Nephron progenitor cell (in vitro differentiated cells): ENCODE results near the gene TNFRSF6B.
"Not testable (repeated sequence)": the region's sequence is repeated elsewhere in the genome, so short reads cannot be mapped to it uniquely, and the experiment has no call there.

Experiments
- DNase-seq: peaks from one replicate; pipeline ENCODE4 v3.0.0; 2021
- H3K27ac Mint-ChIP-seq: 2 replicates; pipeline ENCODE4 v1.8.0; 2021; ENCODE audit warnings: mild to moderate bottlenecking, moderate library complexity, mixed read lengths
- H3K27me3 Mint-ChIP-seq: 2 replicates; pipeline ENCODE4 v1.8.0; 2021; ENCODE audit warnings: mild to moderate bottlenecking, low read depth, mixed read lengths; ENCODE audit not compliant: poor library complexity
- H3K36me3 Mint-ChIP-seq: 2 replicates; pipeline ENCODE4 v1.8.0; 2021; ENCODE audit warnings: low read depth, mixed read lengths
- H3K4me1 Mint-ChIP-seq: 2 replicates; pipeline ENCODE4 v1.8.0; 2021; ENCODE audit warnings: mixed read lengths
- H3K4me3 Mint-ChIP-seq: 2 replicates; pipeline ENCODE4 v1.8.0; 2021; ENCODE audit warnings: mild to moderate bottlenecking, moderate library complexity, mixed read lengths
- H3K9me3 Mint-ChIP-seq: 2 replicates; pipeline ENCODE4 v1.8.0; 2021; ENCODE audit warnings: mild to moderate bottlenecking, moderate library complexity, mixed read lengths
- TF ChIP-seq, protein P1 (sequence below): fragments of 200-600 bp; sonication (generic); IDR thresholded peaks from 2 replicates; pipeline ENCODE4 v1.5.0; 2021; ENCODE audit warnings: antibody characterized with exemption

The TNFRSF6B gene

DNA sequence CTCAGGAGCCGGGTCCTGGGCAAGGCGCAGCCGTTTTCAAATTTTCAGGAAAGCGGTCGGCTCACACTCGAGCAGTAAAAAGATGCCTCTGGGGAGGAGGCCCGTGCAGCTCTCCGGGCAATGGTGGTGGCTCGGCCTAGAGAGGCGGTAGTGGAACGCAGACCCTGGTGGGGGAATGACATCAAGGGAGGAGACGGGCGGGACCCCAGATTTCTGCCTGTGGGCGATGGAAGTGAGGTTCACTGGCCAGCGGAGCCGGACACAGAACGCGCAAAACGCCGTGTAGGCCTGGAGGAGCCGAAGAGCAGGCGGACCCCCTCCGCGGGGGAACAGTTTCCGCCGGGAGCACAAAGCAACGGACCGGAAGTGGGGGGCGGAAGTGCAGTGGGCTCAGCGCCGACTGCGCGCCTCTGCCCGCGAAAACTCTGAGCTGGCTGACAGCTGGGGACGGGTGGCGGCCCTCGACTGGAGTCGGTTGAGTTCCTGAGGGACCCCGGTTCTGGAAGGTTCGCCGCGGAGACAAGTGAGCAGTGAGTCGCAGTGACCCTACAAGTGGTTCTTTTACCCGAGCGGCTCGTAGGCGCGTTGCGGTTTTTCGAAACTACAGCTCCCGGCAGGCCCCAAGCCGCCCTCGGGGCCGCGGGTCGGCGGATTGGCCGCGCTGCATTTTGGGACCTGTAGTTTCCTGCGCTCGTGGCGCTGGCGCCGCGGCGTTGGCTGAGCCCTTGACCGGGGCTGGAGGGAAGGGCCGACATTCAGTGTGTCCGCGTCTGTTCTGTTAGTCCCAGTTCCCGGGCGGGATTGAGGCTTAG, 38.3 kb upstream of the TNFRSF6B start, which contains the start of gene RTEL1:
RTEL1 (plus strand) TSS at position 376 of the 812 bp plus-strand sequence. CDS start 1,091 bp downstream, outside the sequence.
- Mint-ChIP-seq H3K27me3 (peaks cover 3% of the 10 kb centered on the region), H3K4me3 (peak within 1 kb of the TSS; percentile 97), H3K27ac (peak within 1 kb of the TSS; percentile 92), H3K36me3 (peaks cover 10% of the 10 kb centered on the region), H3K9me3 (no peaks in the 10 kb centered on the region), H3K4me1 (peaks cover 39% of the 10 kb centered on the region)
- peak; percentile 92 for DNase-seq
- TF ChIP-seq, protein P1, sequence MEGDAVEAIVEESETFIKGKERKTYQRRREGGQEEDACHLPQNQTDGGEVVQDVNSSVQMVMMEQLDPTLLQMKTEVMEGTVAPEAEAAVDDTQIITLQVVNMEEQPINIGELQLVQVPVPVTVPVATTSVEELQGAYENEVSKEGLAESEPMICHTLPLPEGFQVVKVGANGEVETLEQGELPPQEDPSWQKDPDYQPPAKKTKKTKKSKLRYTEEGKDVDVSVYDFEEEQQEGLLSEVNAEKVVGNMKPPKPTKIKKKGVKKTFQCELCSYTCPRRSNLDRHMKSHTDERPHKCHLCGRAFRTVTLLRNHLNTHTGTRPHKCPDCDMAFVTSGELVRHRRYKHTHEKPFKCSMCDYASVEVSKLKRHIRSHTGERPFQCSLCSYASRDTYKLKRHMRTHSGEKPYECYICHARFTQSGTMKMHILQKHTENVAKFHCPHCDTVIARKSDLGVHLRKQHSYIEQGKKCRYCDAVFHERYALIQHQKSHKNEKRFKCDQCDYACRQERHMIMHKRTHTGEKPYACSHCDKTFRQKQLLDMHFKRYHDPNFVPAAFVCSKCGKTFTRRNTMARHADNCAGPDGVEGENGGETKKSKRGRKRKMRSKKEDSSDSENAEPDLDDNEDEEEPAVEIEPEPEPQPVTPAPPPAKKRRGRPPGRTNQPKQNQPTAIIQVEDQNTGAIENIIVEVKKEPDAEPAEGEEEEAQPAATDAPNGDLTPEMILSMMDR, result no peak

DNA sequence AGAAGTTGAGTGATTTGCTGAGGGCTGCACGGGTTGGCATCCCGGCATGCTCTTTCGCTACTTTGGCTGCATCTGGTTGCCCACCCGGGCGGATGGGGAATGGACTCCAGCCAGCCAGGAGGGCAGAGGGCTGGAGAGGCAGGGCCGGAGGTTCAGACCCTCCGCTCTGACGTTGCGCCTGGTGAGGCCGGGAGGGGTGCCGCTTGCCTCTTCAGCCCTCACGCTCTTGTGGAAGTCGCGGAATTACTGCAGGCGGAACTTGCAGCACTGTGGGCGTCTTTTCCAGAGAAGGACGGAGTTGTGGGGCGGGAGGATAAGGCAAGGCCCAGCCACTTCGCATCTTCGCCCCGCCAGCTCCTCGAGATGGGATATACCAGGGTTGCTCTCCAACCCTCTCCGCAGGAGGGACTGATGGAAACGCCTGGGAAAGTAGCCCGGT, 37.7 kb upstream of the TNFRSF6B start:
- H3K4me1 Mint-ChIP-seq, result peaks cover 38% of the 10 kb centered on the region
- peaks cover 3% of the 10 kb centered on the region for H3K27me3 Mint-ChIP-seq
- peak overlapping the region; percentile 92 for H3K27ac Mint-ChIP-seq
- H3K4me3 Mint-ChIP-seq, result peak overlapping the region; percentile 97
- TF ChIP-seq, protein P1, result no peak
- no peaks in the 10 kb centered on the region for H3K9me3 Mint-ChIP-seq
- peak; percentile 58 for DNase-seq
- peaks cover 10% of the 10 kb centered on the region for H3K36me3 Mint-ChIP-seq

DNA sequence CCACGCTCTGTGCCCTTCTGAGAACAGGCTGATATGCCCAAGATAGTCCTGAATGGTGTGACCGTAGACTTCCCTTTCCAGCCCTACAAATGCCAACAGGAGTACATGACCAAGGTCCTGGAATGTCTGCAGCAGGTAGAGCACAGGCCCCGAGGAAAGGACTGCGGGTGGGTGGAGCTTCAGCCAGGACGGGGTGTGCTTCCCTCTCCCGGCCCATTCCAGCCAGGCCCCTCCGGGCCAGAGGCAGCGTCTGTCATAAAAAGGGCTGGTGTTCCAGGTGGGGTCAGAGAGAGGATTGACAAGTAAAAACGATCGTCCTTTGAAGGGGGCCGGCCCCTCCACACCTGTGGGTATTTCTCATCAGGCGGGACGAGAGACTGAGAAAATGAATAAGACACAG, 37.1 kb upstream of the TNFRSF6B start:
- Mint-ChIP-seq H3K27me3 (no peaks in the 10 kb centered on the region), H3K4me3 (peak overlapping the region; percentile 97), H3K36me3 (peaks cover 10% of the 10 kb centered on the region), H3K4me1 (peaks cover 32% of the 10 kb centered on the region), H3K27ac (no peak overlapping the region), H3K9me3 (no peaks in the 10 kb centered on the region)
- TF ChIP-seq, protein P1, result no peak
- DNase-seq, result no peak

DNA sequence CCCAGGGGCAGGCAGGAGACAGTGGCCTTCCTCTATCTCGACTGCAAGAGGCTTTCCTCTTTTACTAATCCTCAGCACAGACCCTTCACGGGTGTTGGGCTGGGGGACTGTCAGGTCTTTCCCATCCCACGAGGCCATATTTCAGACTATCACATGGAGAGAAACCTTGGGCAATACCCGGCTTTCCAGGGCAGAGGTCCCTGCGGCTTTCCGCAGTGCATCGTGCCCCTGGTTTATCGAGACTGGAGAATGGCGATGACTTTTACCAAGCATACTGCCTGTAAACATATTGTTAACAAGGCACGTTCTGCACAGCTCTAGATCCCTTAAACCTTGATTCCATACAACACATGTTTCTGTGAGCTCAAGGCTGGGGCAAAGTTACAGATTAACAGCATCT, 36.3 kb upstream of the TNFRSF6B start:
- Mint-ChIP-seq H3K4me1 (peaks cover 31% of the 10 kb centered on the region), H3K4me3 (peak overlapping the region; percentile 97)
- not testable (repeated sequence) for H3K27me3 Mint-ChIP-seq, DNase-seq, H3K36me3 Mint-ChIP-seq, H3K27ac Mint-ChIP-seq, H3K9me3 Mint-ChIP-seq

DNA sequence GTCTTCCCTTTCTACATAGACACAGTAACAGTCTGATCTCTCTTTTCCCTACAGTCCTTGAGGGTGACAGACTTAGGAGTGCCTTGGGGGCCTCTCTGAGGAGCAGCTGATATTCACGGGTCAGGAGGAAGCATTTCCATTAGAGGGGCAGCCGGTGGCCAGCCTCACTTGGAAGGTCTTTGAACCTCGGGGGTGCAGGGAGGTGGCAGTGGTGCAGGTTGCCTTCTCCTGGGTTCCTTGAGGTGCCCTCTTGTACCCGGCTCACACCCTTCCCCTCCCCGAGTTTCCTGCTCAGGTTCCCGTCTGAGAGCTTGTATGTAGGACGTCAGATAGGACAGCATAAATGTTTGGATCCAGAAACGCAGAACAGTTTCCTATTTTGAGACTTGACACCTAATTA, 35.8 kb upstream of the TNFRSF6B start:
- TF ChIP-seq, protein P1, result no peak
- H3K4me3 Mint-ChIP-seq, result no peak overlapping the region
- peaks cover 31% of the 10 kb centered on the region for H3K4me1 Mint-ChIP-seq
- H3K9me3 Mint-ChIP-seq, result no peaks in the 10 kb centered on the region
- no peaks in the 10 kb centered on the region for H3K27me3 Mint-ChIP-seq
- peaks cover 10% of the 10 kb centered on the region for H3K36me3 Mint-ChIP-seq
- no peak for DNase-seq
- H3K27ac Mint-ChIP-seq, result no peak overlapping the region

DNA sequence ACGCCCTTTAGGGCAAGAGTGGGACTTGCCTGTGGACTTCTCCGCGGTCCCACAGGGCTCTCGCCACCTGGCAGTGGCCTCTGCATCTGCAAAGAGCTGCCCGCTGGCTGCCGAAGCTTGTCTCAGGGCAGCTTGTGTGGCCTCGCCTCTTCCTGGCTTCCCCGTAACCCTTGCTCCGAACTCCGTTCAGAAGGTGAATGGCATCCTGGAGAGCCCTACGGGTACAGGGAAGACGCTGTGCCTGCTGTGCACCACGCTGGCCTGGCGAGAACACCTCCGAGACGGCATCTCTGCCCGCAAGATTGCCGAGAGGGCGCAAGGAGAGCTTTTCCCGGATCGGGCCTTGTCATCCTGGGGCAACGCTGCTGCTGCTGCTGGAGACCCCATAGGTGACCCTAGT, 35.3 kb upstream of the TNFRSF6B start:
- H3K4me3 Mint-ChIP-seq, result no peak overlapping the region
- no peaks in the 10 kb centered on the region for H3K27me3 Mint-ChIP-seq
- H3K9me3 Mint-ChIP-seq, result no peaks in the 10 kb centered on the region
- no peak for DNase-seq
- H3K36me3 Mint-ChIP-seq, result peaks cover 15% of the 10 kb centered on the region
- H3K4me1 Mint-ChIP-seq, result peaks cover 31% of the 10 kb centered on the region
- TF ChIP-seq, protein P1, result no peak
- H3K27ac Mint-ChIP-seq, result no peak overlapping the region
